SK-N-SH treated with all-trans-retinoic acid at 6 μM for 48 hours (cell line): ENCODE data around the gene KRTAP5-4.
"Not testable (repeated sequence)": the region's sequence is repeated elsewhere in the genome, so short reads cannot be mapped to it uniquely, and the experiment has no call there.

Source experiments
- ATAC-seq: fragments of 200-7000 bp; cut with Tn5 transposase; 3 replicates; pipeline ENCODE4 v1.9.1; 2020; ENCODE audit warnings: mild to moderate bottlenecking, moderate library complexity
- ARNTL ChIP-seq: fragments of 450-650 bp; formaldehyde crosslinking; IDR thresholded peaks from 2 replicates; pipeline ENCODE4 v1.5.0; 2020; ENCODE audit warnings: low read depth, mild to moderate bottlenecking, moderate library complexity, borderline replicate concordance
- BACH2 ChIP-seq: fragments of 250-450 bp; sonication (Bioruptor Pico); IDR thresholded peaks from 2 replicates; pipeline ENCODE4 v1.9.0; 2021; ENCODE audit warnings: mild to moderate bottlenecking, borderline replicate concordance
- CSDC2 ChIP-seq: fragments of 250-450 bp; sonication (Bioruptor Pico); IDR thresholded peaks from 2 replicates; pipeline ENCODE4 v1.5.0; 2020; ENCODE audit warnings: mild to moderate bottlenecking, moderate library complexity
- GLIS3 ChIP-seq: fragments of 250-450 bp; sonication (Bioruptor Pico); IDR thresholded peaks from 2 replicates; pipeline ENCODE4 v1.5.0; 2020; ENCODE audit warnings: mild to moderate bottlenecking, moderate library complexity
- ISL1 ChIP-seq: fragments of 250-450 bp; sonication (Bioruptor Pico); IDR thresholded peaks from 2 replicates; pipeline ENCODE4 v2.1.2; 2022; ENCODE audit warnings: mild to moderate bottlenecking, moderate library complexity
- OSR1 ChIP-seq: fragments of 250-450 bp; sonication (Bioruptor Pico); IDR thresholded peaks from 2 replicates; pipeline ENCODE4 v1.8.0; 2022; ENCODE audit warnings: moderate library complexity, mild to moderate bottlenecking, inconsistent platforms
- PPARA ChIP-seq: fragments of 250-450 bp; sonication (Bioruptor Pico); IDR thresholded peaks from 2 replicates; pipeline ENCODE4 v1.5.0; 2020; ENCODE audit warnings: mild to moderate bottlenecking, borderline replicate concordance
- RARB ChIP-seq: fragments of 250-450 bp; sonication (Bioruptor Pico); IDR thresholded peaks from 2 replicates; pipeline ENCODE4 v1.8.0; 2021; ENCODE audit warnings: mild to moderate bottlenecking, moderate library complexity
- SNAI2 ChIP-seq: fragments of 250-450 bp; sonication (Bioruptor Pico); IDR thresholded peaks from 2 replicates; pipeline ENCODE4 v1.5.0; 2020; ENCODE audit warnings: mild to moderate bottlenecking, moderate library complexity
- TCF4 ChIP-seq: fragments of 250-450 bp; sonication (Bioruptor Pico); IDR thresholded peaks from 2 replicates; pipeline ENCODE4 v1.8.0; 2021; ENCODE audit warnings: mild to moderate bottlenecking, moderate library complexity, borderline replicate concordance
- TOX ChIP-seq: fragments of 250-450 bp; sonication (Bioruptor Pico); IDR thresholded peaks from 2 replicates; pipeline ENCODE4 v1.8.0; 2021; ENCODE audit warnings: mild to moderate bottlenecking, moderate library complexity, borderline replicate concordance
- ZC3H10 ChIP-seq: fragments of 250-450 bp; sonication (Bioruptor Pico); IDR thresholded peaks from 2 replicates; pipeline ENCODE4 v1.5.1; 2021; ENCODE audit warnings: mild to moderate bottlenecking, moderate library complexity
- ZFP3 ChIP-seq: fragments of 250-450 bp; sonication (Bioruptor Pico); IDR thresholded peaks from 2 replicates; pipeline ENCODE4 v1.5.0; 2020; ENCODE audit warnings: mild to moderate bottlenecking, moderate library complexity
- ZFP30 ChIP-seq: fragments of 450-650 bp; formaldehyde crosslinking; IDR thresholded peaks from 2 replicates; pipeline ENCODE4 v1.5.0; 2022; ENCODE audit warnings: mild to moderate bottlenecking, moderate library complexity
- ZNF565 ChIP-seq: fragments of 450-650 bp; formaldehyde crosslinking; conservative IDR thresholded peaks from 2 replicates; pipeline ENCODE4 v1.5.0; 2020; ENCODE audit warnings: low read depth, mild to moderate bottlenecking, moderate library complexity
- ZNF70 ChIP-seq: fragments of 450-650 bp; formaldehyde crosslinking; IDR thresholded peaks from 2 replicates; pipeline ENCODE4 v1.5.0; 2020; ENCODE audit warnings: mild to moderate bottlenecking, moderate library complexity
- ZNF8 ChIP-seq: fragments of 450-650 bp; formaldehyde crosslinking; IDR thresholded peaks from 2 replicates; pipeline ENCODE4 v1.5.0; 2020; ENCODE audit warnings: mild to moderate bottlenecking, moderate library complexity
- TF ChIP-seq, protein P1 (sequence below): fragments of 250-450 bp; sonication (Bioruptor Pico); IDR thresholded peaks from 2 replicates; pipeline ENCODE4 v1.5.1; 2021; ENCODE audit warnings: mild to moderate bottlenecking, moderate library complexity
- TF ChIP-seq, protein P2 (sequence below): fragments of 250-450 bp; sonication (Bioruptor Pico); IDR thresholded peaks from 2 replicates; pipeline ENCODE4 v1.8.0; 2021; ENCODE audit warnings: low read depth, mild to moderate bottlenecking, moderate library complexity, borderline replicate concordance
- TF ChIP-seq, protein P3 (sequence below): fragments of 250-450 bp; sonication (Bioruptor Pico); IDR thresholded peaks from 2 replicates; pipeline ENCODE4 v1.5.0; 2020; ENCODE audit warnings: mild to moderate bottlenecking, moderate library complexity
- TF ChIP-seq, protein P4 (sequence below): fragments of 250-450 bp; sonication (Bioruptor Pico); IDR thresholded peaks from 2 replicates; pipeline ENCODE4 v1.5.1; 2020; ENCODE audit warnings: low read depth, mild to moderate bottlenecking, moderate library complexity

Gene KRTAP5-4

DNA sequence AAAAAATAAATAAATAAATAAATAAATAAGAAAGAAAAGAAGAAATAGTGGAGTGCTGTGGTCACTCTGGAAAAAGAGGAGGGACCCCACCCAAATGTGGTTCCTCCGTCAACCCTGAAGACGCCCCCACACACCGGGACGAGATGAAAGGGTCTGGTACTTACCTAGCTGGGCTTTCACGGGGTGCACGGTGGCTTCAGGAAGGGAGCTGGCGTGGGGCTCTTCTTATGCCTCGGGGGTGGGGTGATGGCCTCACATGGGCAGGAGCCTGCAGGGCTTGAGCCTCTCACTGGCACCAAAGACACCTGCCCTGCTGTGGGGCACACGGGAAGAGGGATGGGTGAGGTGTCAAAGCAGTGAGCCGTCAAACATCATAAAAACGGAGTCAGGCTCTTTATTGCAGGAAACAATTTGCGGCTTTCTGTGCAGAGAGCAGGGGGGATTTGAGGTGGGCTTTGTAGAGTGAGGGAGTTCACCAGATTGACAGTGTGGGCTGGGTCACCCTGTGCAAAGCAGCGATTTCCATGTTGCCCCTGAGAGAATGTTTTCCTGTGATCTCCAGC lies 47.1 kb upstream of the KRTAP5-4 start:
- ATAC-seq: no peak
- TF ChIP-seq GLIS3 (no peak), RARB (CRISPR knock-in tag) (no peak), ARNTL (CRISPR knock-in tag) (no peak), TOX (CRISPR knock-in tag) (no peak), ZNF8 (CRISPR knock-in tag) (no peak)

DNA sequence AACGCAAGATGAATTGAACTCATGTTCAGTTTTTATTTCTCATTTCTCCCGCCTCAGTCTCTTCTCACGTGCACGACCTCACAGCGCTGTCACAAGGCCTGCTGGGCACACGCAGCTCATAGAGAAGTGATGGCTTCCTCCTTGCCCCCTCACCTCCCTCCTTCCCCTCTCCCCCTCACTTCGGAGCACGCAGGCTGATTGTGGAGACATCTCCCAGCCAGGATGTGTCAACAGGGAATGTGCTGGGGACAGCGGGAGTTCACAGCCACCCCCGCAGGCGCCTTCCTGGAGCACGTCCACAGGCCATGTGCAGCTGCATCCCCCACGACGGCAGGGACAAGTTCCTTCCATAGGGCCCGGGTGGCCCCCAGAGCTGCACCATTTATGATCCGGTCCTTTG lies 46.0 kb upstream of the KRTAP5-4 start:
- ATAC-seq: no peak

DNA sequence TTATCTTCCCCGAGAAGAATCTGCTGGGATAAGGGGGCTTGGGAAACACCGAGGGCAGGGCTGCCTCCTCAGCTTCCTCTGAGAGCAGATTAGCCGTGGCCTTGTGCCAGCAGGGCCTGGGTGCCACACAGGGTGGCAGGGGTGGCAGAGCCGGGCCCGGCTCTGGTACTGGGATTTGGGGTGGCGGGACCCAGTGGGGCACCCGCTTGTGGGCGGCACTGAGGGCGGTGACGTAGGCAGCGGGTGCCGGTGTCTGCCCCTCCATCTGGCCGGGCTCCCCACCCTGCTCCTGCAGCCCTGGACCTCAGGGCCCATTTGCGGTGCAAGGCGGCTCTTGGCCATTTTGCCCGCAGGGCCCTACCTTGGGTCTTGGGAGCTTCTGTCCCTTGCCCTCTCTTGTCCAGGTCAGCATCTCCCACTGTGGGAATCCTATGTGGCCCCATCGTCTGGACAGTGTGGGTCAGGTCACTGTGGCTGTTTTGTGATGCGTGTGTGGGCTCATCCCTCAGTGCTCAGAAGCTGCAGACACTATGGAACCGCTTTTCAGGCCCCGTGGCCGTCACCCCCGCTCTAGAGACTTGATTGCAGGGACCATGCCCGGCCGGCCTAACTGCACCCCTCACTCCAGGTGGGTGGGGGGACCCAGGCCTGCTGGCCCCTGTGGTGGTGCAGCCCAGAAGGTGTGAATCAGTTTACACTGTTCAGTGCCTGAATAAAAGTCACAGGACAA lies 45.3 kb upstream of the KRTAP5-4 start:
- TF ChIP-seq ISL1 (CRISPR knock-in tag) (no peak), PPARA (CRISPR knock-in tag) (no peak), ZFP3 (CRISPR knock-in tag) (no peak)

More for the DNA sequence above, 46.0 kb upstream of the KRTAP5-4 start:
- TF ChIP-seq ZNF70 (CRISPR knock-in tag) (no peak), ZC3H10 (CRISPR knock-in tag) (no peak), CSDC2 (CRISPR knock-in tag) (no peak), ZFP30 (CRISPR knock-in tag) (no peak), BACH2 (no peak), TOX (CRISPR knock-in tag) (no peak), ZNF8 (CRISPR knock-in tag) (no peak), OSR1 (CRISPR knock-in tag) (no peak), PPARA (CRISPR knock-in tag) (no peak), TCF4 (CRISPR knock-in tag) (no peak), RARB (CRISPR knock-in tag) (no peak), ZFP3 (CRISPR knock-in tag) (no peak), SNAI2 (no peak), GLIS3 (no peak), ISL1 (CRISPR knock-in tag) (no peak), ARNTL (CRISPR knock-in tag) (no peak)
- TF ChIP-seq, protein P1, sequence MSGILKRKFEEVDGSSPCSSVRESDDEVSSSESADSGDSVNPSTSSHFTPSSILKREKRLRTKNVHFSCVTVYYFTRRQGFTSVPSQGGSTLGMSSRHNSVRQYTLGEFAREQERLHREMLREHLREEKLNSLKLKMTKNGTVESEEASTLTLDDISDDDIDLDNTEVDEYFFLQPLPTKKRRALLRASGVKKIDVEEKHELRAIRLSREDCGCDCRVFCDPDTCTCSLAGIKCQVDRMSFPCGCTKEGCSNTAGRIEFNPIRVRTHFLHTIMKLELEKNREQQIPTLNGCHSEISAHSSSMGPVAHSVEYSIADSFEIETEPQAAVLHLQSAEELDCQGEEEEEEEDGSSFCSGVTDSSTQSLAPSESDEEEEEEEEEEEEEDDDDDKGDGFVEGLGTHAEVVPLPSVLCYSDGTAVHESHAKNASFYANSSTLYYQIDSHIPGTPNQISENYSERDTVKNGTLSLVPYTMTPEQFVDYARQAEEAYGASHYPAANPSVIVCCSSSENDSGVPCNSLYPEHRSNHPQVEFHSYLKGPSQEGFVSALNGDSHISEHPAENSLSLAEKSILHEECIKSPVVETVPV (CRISPR knock-in tag): no peak
- TF ChIP-seq, protein P2, sequence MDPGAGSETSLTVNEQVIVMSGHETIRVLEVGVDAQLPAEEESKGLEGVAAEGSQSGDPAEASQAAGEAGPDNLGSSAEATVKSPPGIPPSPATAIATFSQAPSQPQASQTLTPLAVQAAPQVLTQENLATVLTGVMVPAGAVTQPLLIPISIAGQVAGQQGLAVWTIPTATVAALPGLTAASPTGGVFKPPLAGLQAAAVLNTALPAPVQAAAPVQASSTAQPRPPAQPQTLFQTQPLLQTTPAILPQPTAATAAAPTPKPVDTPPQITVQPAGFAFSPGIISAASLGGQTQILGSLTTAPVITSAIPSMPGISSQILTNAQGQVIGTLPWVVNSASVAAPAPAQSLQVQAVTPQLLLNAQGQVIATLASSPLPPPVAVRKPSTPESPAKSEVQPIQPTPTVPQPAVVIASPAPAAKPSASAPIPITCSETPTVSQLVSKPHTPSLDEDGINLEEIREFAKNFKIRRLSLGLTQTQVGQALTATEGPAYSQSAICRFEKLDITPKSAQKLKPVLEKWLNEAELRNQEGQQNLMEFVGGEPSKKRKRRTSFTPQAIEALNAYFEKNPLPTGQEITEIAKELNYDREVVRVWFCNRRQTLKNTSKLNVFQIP (CRISPR knock-in tag): no peak
- TF ChIP-seq, protein P3, sequence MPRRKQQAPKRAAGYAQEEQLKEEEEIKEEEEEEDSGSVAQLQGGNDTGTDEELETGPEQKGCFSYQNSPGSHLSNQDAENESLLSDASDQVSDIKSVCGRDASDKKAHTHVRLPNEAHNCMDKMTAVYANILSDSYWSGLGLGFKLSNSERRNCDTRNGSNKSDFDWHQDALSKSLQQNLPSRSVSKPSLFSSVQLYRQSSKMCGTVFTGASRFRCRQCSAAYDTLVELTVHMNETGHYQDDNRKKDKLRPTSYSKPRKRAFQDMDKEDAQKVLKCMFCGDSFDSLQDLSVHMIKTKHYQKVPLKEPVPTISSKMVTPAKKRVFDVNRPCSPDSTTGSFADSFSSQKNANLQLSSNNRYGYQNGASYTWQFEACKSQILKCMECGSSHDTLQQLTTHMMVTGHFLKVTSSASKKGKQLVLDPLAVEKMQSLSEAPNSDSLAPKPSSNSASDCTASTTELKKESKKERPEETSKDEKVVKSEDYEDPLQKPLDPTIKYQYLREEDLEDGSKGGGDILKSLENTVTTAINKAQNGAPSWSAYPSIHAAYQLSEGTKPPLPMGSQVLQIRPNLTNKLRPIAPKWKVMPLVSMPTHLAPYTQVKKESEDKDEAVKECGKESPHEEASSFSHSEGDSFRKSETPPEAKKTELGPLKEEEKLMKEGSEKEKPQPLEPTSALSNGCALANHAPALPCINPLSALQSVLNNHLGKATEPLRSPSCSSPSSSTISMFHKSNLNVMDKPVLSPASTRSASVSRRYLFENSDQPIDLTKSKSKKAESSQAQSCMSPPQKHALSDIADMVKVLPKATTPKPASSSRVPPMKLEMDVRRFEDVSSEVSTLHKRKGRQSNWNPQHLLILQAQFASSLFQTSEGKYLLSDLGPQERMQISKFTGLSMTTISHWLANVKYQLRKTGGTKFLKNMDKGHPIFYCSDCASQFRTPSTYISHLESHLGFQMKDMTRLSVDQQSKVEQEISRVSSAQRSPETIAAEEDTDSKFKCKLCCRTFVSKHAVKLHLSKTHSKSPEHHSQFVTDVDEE (CRISPR knock-in tag): no peak

DNA sequence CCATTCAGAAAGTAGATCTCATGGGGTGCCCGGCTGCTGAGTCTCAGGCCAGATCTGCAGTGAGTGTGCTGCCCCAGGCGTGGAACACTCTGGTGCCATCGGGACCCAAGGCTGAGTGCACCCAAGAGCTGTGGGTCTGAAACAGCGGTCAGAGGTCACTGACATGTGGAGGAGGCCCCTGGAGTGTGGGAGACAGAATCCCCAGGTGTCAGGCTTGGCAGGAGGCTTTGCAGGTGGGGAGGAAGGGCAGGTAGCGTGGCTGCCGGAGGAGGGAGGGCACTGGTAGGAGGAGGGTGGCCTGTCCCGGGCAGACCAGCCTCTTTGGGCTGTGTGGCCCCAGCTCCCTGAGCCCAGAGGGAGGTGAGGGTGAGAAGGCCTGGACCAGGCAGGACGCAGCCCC lies 43.4 kb upstream of the KRTAP5-4 start:
- no peak for ATAC-seq
- no peak for TF ChIP-seq TOX (CRISPR knock-in tag)
- TF ChIP-seq ZNF8 (CRISPR knock-in tag): no peak
- no peak for TF ChIP-seq BACH2
- no peak for TF ChIP-seq ZFP30 (CRISPR knock-in tag)
- no peak for TF ChIP-seq ZNF70 (CRISPR knock-in tag)
- TF ChIP-seq, protein P2 (CRISPR knock-in tag): no peak
- TF ChIP-seq, protein P4, sequence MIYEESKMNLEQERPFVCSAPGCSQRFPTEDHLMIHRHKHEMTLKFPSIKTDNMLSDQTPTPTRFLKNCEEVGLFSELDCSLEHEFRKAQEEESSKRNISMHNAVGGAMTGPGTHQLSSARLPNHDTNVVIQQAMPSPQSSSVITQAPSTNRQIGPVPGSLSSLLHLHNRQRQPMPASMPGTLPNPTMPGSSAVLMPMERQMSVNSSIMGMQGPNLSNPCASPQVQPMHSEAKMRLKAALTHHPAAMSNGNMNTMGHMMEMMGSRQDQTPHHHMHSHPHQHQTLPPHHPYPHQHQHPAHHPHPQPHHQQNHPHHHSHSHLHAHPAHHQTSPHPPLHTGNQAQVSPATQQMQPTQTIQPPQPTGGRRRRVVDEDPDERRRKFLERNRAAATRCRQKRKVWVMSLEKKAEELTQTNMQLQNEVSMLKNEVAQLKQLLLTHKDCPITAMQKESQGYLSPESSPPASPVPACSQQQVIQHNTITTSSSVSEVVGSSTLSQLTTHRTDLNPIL (CRISPR knock-in tag): no peak
- no peak for TF ChIP-seq SNAI2
- TF ChIP-seq ARNTL (CRISPR knock-in tag): no peak
- no peak for TF ChIP-seq CSDC2 (CRISPR knock-in tag)
- TF ChIP-seq RARB (CRISPR knock-in tag): no peak
- no peak for TF ChIP-seq TCF4 (CRISPR knock-in tag)
- TF ChIP-seq, protein P1 (CRISPR knock-in tag): no peak
- TF ChIP-seq ISL1 (CRISPR knock-in tag): no peak
- TF ChIP-seq OSR1 (CRISPR knock-in tag): no peak
- no peak for TF ChIP-seq ZNF565

More for the DNA sequence above, 45.3 kb upstream of the KRTAP5-4 start:
- no peak for ATAC-seq

DNA sequence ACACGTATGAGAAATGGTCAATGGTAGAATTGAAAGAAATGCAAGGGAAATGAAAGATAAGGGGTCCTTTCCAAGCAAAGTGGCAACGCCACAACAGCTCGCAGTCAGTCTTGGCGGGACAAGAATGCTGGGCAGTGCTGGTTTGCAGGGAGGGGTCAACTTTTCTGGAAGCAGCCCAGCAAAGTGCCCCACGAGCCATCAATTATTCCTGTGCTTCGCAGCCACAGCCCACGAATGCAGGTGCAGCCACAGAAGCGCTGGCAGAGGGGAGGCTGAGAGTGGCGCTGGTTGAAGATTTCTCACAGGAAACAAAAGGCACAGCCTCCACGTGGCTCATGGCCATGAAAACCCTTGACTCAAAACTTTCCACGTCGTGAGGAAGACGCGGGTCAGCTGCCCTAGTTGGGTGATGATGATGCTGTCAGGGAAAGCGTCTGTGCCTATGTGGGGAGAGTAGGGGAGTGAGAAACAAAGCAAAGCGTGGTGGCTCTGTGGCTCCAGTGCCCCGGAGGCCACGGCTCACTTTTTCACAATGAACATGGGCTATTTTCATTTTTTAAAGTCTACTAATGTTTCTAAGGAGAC lies 40.9 kb upstream of the KRTAP5-4 start:
- ATAC-seq: not testable (repeated sequence)
